ENCODE data around the gene BRD1.
"Not testable (repeated sequence)": the region's sequence is repeated elsewhere in the genome, so short reads cannot be mapped to it uniquely, and the experiment has no call there.

BRD1 gene

DNA sequence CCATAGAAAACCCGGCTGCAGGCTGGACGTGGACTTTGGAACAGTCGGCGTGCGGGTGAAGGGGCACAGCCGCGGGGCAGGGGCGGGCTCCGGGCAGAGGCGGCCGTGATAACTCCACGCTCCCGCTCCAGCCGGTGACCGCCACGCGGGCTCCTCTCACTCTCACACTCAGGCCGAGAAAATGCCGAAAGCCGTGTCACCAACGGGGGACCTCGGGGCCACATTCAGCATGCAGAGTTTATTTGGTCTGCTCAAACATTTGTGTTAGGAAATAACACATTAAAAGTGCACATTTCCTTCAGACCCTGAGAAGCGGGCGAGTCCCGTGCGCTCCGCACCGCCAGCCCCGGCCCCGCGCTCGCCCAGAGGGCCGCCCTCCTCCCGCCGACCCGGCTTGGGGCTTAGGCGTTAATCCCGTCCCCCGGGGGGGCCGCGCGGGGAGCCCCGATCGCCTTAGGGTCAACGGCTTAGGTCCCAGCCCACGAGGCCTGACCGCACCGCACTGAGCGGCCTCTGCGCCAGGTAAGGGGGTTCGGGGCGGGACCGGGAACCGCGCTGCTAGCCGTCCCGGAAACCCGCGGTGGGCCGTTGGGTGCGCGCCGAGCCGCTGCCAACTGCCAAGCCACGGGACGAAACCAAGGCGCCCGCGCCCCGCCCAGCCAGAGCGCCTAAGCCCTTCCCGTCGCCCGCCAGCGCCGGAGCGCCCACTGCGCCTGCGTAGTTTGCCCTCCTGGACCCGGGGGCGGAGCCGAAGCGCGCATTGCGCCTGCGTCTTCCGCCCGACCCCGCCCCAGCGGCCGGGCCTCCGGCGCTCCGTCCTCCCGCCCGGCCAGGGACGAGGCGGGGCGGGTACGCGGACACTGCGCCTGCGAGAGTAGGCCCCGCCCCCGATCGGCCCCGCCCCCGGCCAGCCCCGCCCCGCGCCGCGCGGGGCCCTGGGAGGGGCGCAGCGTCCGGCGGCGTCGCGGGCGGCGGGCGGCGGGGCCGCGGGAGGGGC, 25.5 kb upstream of the BRD1 start, which contains the start of gene ZBED4:
Gene ZBED4, plus strand, starts transcription at position 947 of the 997 bp plus-strand sequence. CDS start 29,819 bp downstream, outside the sequence.
- DNase-seq = peak; percentile 92

DNA sequence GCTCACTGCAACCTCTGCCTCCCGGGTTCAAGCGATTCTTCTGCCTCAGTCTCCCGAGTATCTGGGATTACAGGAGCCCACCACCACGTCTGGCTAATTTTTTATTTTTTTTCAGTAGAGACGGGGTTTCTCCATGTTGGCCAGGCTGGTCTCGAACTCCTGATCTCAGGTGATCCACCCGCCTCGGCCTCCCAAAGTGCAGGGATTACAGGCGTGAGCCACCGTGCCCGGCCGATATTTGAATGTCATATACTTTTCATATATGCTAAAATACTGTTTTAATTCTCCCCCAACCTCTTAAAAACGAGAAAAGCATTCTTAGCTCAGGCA, 24.9 kb upstream of the BRD1 start:
- not testable (repeated sequence) for DNase-seq

DNA sequence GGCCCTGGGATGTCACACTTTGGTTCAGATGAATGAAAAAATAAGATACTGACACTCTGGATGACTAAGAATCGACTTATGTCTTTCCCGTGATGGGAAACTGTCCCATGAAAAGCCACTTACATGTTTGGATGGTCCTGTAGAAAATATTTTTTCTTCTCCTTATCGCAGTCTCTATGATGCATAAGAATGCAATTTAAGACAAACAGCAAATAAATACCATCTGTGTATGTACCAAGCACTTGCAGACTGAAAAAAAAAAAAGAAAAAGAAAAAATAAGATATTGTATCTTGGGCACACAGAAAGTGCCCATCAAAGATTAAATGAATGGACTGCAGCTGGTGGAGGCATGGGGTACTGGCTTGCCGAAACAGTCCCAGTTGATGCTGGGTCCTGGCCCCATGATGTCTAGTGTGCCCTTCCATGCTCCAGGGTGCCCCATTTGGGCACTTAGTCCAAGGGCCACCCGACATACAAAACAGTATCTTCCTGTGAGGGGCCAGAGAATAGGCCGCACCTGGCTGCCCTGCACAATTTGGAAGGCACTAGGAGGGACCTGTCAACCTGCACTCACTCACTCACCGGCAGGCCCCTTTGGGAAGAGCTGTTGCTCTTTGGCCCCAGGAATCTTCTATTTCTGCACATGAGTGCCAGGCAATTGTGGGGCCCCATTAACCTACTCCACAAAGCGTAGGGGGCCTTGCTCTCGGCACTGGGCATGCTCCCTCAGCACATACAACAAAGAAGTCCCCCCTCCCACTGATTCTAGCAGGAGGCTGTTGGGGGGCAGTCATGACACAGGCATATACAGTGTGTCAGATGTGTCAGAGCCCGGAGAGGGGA, 23.5 kb upstream of the BRD1 start:
- no peak for DNase-seq

DNA sequence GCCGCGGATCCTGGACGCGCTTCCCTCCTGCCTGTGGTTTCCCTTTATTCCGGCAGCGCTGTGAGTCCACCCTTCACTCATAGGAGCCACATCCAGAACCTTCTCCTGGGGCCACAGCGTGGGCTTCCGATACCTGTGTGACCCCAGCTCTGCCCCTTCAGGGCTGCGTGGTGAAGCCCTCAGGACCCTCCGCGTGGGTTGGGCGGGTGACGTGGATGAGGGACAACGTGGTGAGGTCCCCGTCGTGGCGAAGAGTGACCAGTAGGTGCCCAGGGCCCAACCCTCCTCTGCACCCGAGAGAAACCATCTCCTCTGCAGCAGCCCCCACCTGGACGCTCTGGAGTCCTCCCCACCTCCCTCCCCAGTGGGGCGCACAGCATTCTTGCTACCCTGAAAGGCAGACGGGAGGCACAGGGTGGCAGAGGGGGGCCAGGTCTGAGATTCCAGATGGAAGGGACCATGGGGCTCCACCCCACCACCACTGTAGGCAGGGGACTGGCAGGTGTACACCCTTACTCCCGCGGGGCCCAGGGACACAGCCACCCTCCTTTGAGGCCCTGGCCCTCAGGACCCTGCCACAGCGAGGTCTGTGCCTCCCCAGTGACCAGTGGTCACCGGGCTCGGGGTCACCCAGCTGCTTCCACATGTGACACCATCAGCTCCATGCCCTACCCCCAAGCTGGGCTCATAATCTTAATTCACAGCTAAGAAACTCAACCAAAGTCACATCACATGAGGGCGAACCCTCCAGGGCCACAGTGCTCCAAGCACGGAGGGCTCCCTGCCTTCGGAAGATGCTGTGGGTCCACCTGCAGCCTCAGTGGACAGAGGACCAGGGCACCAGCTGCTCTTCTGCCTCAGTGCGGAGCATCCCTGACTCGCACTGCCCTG, 22.6 kb upstream of the BRD1 start:
- no peak for DNase-seq

DNA sequence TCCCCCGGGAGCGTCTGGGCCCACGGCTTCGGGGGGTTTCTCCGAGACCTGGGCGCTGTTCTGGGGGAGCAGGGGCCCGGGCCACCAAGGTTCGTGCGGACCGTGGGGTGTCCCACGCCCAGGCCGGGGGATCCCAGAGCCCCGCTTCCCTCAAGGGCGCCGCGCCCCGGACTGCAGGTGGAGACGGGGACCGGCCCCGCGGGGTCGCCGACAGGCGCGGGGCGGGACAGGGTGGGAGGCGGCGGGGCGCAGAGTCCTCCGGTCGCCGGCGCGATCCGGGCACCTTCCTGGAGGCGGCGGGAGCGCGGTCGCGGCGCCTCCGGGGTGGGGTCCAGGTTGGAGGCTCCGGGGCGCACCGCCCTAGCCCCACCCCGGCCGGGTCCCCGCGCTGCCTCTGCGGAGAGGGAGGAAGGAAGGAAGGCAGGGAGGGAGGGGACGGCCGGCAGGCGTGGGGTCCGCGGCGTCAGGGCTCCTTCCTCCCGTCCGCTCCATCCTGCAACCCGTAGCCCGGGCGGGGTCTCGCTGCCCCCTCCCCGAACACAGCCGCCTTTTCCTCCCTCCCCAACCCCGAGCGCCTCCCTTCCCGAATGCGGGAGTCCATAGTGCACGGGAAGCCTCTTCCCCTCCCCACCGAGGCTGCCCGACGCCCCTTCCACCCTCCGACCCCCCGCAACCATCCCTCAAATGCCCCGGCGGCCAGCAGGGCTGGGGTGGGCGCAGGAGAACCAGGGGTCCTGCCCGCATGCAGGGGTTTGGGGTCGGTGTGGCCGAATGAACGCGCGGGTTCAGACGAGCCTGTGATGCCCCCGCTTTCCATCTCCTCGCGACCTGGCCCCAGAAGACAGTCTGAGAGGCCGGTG, 21.7 kb upstream of the BRD1 start:
- DNase-seq = no peak

DNA sequence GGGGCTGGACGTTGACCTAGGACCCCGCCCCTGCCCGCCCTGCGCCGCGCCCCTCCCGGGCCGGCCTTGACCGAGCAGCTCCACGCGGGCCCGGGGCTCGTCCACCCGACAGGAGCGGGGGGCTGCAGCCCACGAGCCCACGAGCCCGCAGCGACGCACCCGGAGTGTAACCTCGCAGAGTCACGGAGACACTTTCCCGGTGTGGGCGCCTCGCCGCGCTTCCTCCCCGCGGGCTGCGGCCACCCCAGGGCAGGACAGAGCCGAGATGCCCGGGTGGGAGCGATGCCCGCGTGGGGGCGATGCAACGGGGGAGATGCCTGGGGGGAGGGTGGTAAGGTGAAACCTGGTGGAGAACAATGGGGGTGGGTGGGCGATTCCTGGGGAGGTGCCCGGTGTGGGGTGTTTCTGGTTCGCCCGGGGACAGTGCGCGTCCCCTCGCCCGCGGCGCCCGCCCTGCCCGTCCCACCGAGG, 21.1 kb upstream of the BRD1 start:
- DNase-seq = no peak

DNA sequence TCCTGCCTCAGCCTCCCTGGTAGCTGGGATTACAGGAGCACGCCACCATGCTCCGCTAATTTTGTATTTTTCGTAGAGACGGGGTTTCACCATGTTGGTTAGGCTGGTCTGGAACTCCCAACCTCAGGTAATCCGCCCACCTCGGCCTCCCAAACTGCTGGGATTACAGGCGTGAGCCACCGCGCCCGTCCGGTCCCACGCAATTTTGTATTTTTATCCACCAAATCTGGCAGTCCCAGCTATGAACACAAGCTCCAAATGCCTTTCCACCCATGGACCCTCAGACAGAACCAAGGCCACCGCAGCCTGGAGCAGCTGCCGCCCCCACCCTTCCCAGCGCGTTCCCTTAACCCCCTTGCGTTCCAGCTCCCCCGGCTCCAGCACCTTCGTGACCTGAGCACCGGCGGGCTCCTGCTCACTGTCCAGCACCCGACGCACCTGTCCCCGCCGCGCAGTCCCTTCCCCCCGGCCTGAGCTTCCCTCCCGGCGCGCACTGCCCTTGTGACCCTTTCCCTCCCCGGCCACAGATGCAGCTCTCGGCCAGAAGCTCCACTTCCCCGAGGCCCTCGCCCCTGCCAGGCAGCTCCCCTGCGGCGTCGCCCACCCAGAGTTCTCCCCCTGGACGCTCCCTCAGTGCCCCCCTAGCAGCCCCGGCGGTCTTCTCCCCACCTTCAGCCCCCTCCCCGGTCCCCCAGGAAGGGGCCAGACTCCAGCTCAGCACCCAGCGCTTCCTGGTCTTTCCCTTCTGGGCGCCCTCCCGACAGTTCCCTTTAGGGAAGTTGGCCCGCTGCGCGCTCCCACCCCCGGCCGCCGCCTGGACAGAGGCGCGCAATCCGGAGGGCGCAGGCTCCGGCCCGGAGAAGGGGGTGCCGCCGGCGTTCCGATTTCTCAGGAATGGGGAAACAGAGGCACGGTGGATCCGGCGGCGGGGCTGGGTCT, 20.3 kb upstream of the BRD1 start:
- no peak for DNase-seq

DNA sequence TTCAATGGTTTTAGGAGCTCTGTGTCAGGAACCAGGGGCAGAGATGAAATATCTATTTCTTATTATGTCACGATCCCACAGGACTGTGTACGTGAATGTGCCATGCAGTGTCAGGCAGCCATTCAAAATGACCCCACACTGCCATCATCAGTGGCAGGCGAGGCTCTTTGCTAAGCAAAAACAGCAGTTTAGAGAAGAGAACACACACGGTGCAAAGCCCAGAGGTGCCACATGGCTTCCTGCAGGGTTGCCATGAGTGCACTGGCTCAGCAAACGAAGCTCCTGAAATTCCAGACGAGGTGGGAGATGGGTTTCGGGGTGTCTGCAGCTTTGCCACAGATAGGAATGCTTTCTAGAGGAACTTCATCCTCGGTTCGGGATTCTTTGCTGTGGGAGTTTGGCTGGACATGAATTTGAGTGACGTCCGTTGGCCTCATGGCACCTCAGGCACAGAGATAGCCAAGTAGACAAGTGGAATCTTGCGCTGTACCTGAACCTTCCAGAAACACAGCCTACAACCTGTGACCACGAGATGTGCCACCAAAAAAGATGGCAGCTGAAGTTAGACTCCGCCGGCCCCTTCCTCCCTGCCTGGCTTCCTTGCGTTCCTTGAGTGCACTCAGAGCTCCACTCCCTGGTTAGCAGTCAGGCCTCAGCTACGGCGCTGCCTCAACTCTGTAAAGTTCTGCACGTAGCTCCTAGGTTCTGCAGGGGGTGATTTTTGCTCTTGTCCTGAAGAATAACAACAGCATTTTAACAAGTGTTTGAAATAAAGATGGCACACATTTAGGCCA, 18.2 kb upstream of the BRD1 start:
- no peak for DNase-seq

DNA sequence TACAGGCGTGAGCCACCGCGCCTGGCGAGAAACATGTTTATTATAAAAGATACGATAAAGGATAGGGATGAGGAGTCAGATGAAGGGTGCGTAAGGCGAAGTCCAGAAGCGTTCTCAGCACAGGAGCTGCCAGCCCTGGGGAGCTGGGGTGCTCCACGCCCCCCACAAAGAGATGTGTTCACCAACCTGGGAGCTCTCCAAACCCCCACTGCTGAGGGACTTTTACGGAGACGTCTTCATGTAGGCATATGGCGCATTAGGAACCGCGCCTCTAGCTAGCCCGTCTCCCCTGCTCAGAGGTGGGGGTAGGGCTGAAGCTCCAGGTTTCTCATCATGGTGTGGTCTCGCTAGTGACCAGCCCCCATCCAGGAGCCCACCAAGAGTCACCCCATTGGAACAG, 17.6 kb upstream of the BRD1 start:
- no peak for DNase-seq

DNA sequence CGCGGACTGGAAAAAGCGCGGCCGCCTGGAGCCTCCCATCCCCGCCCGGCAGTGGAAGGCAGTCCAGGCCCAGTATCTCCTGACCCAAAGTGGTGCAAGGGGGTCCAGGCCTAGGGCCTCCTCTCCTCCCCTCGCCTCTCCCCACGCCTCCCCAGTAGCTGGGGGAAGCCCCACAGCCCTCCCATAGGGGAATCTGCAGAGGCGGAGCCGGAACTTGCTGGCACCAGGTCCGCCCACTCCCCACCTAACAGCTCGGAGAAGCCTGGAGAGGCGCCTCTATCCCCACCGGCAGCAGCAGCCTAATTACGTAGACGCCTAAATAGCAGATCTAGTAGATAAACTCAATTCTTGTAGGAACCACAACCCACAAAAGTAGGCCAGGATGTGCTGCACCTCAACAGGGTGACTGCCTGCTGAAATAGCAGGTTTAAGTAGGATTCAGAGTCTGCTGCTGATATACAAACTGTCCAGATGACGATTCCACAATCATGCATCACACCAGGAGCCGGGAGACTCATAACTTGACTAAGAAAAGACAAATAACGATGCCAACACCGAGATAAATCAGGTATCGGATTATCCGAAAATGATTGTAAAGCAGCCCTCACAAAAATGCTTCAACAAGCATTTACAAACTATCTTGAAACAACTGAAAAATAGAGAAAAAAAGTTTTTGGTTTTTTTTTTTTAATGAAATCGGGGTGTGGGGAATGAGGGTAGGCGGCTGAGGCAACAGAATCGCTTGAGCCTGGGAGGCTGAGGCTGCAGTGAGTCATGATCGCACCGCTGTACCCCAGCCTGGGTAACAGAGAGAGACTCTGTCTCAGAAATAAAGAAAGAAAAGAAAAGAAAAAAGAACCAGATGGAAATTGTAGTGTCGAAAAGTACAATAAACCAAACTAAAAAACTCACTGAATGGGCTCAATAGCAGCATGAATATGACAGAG, 11.4 kb upstream of the BRD1 start:
- no peak for DNase-seq

DNA sequence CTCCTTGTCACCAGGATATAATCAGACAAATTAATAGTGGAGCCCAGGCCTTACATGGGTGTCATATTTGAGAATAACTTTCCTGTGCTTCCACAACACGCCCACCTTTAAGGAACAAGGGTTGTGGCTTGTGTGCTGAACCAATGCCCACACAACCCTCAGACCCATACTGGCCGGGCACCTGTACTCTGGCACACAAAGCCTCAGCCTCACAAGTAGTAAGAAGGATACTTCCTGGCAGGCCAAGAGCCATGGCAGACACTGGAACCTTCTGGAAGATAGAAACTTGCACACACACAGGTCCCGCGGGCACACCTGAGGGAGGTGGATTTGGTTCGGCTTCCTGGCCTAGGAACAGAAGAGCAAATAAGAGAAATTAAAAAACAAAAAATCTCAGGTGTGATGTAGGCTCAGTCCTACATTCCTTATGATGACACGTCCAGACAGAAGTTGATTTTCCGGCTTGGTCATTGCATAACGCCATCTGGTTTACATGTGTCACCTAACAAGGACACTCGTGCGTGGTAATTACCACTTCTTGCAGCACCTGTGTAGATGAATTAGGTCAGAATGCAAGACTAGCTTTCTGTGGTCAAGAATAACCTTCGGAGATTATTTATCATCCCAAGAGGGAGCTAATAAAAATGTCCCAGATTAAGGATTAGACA, 5.8 kb upstream of the BRD1 start:
- DNase-seq = no peak

DNA sequence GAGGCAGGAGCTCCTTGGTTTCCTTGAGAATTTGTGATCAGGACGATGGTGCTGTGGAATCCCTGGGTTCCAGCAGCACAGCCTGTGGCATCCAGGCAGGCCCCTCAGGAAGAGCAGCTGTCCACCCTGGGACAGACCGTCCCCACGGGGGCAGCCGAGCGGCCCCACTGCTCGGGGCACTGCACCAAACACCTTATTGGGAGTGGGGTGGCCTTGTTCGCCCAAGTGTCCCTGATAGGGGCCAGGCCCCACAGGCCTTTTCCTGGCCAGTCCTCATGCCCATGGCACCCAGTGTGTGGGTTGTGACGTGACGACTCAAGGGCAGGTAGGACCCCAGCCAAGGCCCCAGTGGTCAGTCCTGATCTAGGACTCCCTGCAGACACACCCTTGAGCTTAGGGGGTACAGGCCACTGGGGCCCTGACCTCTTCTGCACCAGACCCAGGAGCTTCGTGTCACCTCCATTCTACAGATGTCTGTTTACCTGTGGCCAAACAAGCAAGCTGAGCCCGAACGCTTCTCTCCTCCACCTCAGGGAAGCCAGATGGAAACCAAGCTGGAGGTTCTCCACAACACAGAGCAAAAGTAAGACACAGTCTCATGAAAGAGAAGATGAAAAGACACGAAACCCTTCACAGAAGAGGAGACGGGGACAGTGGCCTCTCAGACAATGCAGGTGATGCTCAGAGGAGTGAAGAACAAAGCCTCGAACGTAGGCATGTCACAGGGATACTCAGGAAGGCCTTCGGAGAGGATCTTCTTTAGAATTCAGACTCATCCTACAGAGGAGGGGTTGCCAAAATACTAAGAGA, 1.6 kb upstream of the BRD1 start:
- no peak for DNase-seq

DNA sequence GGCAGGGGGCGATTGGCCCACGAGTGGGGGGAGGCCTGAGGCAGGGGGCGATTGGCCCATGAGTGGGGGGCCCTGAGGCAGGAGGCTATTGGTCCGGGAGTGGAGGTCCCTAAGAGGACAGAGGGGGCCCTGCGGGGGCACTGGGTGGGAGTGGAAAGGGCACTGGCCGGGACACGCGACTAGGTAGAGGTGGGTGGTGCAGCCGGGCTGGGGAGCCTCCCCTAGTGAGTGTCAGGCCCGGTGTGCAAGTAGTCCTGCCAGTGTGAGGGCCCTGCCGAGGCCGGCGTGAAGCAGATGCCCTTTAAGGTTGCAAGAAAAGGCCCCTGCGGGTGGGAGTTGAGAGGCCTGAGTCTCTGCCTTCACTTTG, 909 bp upstream of the BRD1 start:
- no peak for DNase-seq

DNA sequence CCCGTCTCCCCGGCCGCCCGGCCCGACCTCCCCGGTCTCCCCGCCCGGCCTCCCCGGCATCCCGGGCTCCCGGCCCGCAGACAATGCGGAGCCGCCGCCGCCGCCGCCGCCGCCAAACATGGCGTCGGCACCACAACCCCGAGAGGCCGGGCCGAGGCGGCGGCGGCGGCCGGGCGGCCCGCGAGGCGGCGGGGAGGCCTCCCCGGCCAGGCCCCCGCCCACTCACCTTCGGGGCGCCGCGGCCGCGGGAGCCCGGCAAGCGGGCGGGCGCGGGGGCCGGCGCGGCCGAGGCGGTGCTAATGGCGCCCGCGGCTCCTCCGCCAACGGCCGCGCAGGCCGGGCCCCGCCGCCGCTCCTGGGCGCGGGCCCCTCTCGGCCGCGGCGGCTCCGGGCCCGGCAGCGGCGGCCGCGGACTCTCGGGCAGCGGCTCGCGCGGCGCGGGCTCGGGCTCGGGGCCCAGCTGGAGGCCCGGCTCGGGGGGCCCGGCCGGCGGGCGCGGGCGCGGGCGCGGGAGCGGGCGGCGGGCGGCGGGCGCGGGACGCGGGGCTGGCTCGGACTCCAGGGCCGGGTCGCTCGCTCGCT, 311 bp downstream of the BRD1 start:
- no peak for DNase-seq

DNA sequence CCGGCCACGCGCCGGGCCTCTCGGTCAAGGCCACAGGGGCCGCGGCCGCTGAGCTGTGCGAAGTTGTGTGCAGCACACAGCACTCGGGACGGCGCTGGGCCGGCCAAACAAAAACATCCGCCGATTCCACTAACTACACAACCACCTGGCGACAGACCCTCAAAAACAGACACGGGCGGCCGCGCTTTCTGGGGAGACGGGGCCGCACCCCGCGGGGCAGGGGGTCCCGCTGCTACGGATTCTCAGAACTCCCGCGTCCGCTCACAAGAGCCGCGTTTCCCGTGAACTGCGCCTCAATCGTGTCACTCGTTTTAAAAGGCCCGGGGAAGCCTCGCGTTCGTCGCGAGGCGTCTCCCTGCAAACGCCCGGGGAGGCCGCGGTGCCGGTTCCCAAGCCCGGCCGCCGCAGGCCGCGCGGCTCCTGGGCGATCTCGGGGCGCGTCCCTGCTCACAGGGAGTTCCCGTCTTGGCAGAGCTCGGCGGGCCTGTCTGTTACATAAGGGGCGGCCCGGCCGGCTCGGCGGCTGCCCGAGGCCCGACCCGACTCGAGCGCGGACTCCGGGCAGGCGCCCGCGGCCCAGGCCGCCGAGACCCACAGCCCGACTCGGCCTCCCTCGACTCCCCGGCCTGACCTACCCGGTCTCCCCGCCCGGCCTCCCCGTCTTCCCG, 936 bp downstream of the BRD1 start:
- DNase-seq = no peak

Data from NCI-H2227 treated with DMSO at 0.1 percent for 48 hours (cell line).